GM19397 (cell line): ENCODE results near the gene TMBIM6.
A peak's percentile ranks its signal among the peaks of the same experiment; 100 is the strongest.
"Not testable (repeated sequence)": the region's sequence is repeated elsewhere in the genome, so short reads cannot be mapped to it uniquely, and the experiment has no call there.

Source experiments
- ATAC-seq: cut with Tn5 transposase; IDR thresholded peaks from one replicate; pipeline ENCODE4 v1.9.1; 2021; ENCODE audit warnings: mild to moderate bottlenecking, moderate library complexity; ENCODE audit not compliant: unreplicated experiment

TMBIM6 gene, protein sequence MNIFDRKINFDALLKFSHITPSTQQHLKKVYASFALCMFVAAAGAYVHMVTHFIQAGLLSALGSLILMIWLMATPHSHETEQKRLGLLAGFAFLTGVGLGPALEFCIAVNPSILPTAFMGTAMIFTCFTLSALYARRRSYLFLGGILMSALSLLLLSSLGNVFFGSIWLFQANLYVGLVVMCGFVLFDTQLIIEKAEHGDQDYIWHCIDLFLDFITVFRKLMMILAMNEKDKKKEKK

DNA sequence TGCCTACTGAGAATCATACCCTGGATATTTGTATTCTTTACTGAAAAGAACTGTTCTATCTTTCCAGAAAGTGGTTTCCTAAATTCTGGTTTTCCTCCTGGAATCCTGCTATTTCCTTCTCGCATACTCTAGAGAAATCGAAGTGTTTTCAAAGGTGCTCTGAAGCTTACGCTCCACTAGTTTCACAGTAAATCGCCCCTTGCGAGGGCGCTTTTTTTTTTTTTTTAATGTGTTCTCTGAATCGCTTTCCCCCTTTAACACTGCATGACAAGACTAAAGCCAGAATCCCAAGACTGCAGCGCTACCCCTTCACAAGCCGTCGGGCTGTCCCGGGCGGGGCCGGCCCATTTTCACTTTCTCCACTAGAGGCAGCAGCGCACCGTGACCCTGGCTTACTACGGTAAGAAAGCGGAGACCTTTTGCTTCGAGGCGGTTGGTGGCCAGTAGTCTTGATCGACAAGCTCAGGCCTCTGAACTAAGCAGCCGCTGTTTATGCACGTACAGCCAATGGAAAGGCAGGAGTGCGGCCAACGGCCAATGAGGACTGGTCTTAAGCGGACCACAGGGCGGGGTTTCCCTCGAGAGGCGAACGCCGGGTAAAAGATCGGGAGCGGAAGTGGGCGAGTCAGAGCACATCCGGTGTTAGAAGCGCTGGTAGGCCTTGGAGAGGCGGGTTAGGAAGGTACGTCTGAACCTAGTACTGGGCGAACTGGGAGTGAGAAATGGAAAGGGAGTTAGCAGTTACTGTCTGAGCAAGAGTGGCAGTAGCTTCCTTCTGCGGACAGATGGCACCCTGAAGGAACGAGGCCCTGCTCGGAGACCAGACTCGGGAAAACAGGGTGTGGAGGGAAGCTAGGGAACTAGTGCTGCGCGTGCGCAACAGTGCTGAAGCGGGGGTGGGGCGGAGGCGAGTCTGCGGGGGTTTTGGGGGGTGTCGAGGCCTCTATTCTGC, at the start of gene TMBIM6:
TMBIM6 (plus strand) TSS at position 628 of the 952 bp plus-strand sequence. CDS start 10,937 bp downstream, outside the sequence.
- ATAC-seq = peak; percentile 97

DNA sequence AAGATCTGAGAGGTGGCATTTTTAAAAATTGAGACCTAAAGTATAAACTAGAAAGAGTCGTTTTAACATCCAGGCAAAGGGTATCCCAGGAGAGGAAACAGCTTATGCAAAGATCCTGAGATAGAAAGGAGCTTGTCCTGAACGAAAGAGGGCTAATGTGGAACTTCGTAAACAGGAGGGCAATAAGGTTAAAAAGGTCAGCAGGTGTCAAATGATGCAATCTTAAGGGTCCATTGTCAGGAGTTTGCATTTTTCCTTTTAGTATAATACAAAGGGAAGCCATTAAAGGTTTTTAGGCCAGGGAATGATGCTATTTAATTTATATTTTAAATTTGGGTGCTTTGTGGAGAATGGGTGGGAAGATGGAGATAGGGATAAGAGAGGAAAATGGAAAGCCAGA, 48.5 kb upstream of the TMBIM6 start:
- ATAC-seq = no peak

DNA sequence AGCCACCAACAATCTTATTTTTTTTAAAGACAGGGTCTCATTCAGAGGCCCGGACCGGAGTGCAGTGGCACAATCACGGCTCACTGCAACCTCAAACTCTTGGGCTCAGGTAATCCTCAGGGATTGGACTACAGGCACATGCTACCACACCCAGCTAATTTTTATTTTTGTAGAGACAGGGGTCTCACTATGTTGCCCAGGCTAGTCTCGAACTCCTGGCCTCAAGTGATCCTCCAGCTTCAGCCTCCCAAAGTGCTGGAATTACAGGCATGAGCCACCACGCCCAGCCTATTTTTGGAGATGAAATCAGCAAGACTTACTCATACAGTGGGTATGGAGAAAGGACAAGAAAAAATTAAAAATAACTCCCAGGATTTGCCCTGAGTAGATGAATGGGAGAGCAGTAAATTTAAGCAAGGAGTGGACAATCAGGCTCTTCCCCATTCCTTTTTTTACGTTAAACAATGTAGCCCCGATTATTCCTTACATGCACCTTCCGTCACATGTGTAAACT, 47.4 kb upstream of the TMBIM6 start:
- ATAC-seq = no peak

DNA sequence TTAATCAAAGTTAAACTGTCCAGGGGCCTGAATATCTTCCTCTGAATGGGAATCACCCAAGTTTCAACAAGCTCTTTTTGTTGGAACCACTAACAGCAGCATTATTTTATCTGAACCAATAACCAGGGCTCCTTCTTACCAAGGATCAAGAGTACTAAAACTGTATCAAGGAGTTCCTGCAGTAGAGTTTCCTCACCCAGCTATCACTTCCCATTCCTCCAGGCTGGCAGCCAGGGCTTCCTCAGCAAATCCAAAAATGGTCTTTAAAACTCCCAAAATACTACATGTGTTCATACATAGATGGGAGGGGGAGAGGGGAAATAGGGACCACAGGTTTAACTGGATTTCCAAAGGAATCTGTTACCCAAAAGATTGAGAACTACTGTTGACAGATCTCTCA, 44.6 kb upstream of the TMBIM6 start:
- ATAC-seq = no peak

DNA sequence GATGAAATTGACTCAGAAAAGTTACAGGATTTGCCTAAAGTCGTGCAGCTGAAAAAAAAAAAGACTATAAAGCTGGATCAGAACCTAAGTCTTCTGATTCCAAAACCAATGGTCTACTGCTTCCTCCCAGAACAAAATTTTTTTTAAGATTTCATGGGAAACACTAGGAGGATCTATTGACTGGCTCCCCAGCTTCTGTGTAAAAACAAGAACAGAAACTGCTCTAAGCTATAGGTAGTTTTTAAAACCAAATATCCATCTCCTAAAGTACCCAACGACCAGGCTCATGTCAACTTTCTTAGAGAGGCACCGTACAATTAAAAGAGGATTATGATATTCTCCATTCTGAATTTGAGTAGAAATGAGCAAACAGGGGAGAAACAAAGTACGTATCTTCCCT, 43.5 kb upstream of the TMBIM6 start:
- no peak for ATAC-seq

DNA sequence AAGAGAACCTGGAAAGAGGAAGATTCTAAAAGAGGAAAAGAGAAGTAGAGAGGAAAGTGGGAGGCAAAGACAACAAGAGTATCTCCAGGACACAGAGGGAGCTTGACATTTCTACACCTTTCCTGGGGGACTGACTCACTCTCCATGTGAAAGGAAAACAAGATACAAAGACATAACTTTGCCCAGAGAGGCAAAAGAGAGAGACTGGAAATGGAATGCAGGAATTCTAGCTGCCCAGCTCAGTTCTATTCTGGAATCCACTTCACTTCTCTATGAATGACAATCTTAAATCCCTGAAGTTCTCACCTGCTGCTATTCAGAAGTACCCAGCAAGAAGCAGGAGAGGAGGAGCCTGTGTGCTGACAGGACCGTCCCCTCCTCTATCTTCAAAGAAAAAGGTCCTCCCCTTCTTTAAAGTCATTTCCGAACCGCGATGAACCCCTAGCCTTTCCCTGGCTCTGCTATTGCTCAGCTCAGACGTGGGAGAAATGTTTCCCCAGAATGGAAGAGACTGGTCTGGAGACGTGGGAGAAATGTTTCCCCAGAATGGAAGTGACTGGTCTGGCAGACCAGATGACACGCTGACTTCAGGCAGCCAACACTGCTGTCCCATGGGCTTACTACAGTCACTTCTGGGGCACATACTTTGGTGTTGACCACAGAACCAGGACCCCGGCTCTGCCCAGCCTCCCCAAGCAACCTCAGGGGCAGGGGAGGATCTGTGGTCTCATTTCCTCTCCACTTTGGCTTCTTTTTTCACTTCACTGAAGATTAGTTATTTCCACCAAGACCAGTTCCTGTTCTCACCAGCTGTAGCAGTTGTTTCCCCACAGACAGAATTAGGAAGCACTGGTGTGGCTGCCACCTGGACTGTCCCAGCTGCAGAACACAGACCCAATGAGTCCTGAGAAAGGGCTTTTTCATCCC, 42.5 kb upstream of the TMBIM6 start:
- peak; percentile 87 for ATAC-seq

DNA sequence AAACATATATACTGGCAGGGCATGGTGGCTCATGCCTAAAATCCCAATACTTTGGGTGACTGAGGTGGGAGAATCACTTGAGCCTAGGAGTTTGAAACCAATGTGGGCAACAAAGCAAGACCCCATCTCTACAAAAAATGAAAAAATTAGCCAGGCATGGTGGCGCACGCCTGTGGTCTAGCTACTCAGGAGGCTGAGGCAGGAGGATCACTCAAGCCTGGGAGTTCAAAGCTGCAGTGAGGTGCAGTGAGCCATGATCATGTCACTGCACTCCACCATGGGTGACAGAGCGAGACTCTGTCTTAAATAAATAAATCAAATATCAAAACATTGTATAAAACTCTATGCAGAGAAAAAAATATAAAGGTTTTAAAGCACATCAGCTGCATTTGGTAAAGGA, 39.3 kb upstream of the TMBIM6 start:
- ATAC-seq = no peak

DNA sequence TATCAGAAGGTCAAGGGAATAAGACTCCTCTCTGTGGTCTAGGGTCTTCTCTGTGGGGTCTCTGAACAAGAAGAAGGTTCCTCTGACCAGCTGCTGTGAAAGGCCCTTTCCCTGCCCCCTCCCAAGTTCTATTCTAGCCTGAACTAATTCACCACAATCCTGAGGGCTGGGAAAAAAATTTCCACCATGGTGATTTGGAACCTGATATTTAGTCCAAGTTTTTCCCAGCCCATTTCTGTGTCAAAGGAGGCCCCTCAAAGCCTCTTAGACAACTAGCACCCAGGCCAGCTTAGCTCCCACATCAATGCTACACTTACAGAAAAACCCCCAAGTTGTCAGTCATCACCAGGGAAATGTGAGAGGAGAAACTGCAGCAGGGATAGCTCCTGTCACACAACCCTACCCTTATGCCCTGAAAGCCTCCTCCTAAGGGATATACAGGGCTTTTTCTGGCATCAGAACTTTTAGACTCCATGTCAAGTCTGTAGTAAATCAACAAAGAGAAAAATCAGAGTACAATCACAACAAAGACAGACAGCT, 38.6 kb upstream of the TMBIM6 start:
- no peak for ATAC-seq

DNA sequence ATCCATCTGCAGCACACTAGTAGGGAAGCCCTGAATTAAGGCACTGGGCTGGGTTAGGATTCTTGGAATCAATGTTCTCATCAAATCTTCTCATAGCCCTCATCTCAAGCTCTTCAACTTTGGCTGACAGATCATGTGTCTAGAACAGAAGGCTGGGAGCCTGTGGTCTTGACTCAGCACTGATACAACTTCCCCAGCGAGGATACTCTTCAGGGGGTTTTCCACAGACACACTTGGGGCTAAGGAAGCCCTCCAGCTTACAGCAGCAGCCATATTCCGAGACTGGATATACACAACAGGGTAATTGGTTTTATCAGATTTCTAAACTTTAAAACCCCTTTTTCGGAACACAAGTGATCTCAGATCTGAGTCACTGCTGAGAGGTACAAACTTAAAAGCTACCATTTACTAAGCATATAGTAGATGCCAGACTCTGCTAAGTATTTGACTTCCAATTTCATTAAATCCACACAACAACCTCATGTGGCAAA, 37.7 kb upstream of the TMBIM6 start:
- no peak for ATAC-seq

DNA sequence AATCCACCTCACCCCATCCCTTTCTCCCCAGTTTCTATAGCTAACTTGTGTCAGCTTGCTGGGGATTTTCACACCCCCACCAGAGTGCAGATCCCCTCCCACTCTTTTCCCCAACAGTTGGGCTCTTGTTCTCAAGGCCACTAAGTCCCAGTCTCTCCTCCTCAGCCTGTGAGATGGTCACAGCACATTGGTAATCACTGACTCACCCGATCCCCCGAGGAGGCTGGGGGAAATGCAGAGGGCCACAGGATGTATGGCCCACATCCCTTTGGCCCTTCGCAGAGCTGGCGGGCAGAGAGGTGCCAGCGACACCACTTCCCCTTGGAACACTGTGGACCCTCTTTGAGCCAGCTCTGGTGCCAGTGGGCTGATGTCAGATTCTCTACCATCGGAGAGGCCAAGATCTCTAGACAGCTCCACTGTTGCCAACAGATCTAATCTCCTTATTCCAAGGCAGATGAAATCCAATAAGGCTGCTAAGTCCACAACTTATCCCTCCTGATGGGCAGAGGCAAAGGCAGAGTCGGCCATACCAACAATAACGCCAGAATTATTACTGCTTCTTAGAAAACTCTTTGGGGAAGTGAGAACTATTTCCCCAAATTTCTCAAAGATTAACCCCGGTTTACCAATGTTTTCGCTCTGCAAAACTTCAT, 35.8 kb upstream of the TMBIM6 start:
- no peak for ATAC-seq

DNA sequence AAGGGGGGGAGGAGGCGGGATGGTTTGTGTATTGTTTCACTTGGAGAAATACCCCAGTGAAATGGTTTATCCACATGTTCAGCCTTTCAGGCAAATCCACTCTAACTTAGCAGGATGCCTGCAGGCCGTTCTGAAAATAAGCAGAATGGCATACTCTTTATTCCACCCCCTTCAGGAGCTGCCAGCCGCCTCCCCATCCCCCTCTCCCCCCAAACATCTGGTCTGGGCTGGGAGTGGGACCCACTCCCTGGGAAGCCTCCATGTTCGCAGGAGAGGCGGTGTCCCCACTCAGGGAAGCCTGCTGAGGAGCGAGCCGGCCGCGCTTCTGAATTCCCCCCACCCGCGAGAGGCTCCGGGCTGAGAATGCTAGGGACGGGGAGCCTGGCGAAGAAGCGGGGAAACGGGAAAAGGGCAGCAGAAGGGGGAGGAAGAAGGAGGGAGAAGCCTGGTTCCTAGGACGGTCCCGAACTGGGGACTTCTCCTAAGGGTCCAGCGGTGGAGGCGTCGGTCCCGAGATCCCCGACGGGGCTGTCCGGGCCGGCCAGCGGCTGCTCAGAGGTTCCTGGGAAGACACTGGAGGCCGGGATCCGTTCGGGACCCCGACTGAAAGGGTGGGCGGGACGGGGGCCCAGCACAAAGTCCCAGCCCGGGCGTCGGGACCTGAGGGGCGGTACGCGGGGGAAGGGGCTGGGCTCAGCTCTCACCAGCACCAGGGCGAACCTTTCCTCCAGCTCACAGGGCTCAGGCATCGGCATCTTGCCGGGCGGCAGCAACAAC, 34.8 kb upstream of the TMBIM6 start:
- peak; percentile 12 for ATAC-seq

DNA sequence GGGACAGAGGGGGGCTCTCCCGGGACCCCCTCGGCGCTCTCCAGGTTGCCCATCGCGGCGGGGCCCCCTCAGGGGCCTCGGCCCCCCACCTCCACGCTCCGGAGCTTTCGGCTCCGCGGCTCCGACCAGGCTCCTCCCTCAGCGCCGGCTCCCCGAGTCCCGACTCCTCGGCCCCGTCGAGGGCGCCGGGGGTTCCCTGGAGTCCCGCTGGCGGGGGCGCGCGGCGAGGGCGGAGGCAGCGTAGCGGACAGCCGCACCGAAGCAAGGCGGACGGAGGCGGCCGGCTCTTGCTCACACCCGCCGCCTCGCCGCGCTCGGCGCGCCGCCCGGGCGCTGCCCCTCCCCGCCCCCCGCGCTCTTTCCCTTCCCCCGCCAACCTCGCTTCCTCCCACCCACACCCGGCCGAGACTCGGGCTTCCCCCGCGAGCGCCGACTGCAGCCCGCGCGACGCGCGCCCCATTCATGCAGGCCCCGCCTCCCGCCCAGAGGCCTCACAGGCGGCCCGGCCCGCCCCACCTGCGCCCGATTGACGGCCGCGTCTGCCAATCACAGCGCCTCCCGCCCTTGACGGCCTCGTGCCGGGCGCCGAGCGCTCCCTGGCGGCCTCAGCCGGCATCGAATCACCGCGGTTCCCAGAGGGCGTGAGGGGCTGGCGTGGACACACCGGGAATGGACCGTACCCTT, 34.1 kb upstream of the TMBIM6 start, which contains the start of gene FMNL3:
FMNL3 (minus strand) TSS at position 278 of the 684 bp plus-strand sequence; CDS start at position 53, 225 bp downstream.
- ATAC-seq = peak; percentile 88

DNA sequence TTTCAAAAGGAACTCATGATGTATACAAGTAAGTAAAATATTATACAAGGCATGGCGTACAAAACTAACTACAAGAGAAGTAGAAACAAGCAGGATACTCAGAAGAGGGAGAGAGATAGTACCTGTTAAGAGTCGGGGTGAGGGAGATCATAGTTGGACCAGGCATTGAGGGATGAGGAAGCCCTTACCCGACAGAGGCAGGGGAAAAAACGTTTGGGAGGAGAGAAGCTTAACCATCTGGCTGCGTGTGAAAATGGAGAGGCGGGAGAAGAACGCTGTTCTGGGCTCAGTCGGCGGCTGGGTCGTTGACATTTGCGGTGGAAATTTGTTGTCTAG, 33.6 kb upstream of the TMBIM6 start:
- ATAC-seq = no peak

DNA sequence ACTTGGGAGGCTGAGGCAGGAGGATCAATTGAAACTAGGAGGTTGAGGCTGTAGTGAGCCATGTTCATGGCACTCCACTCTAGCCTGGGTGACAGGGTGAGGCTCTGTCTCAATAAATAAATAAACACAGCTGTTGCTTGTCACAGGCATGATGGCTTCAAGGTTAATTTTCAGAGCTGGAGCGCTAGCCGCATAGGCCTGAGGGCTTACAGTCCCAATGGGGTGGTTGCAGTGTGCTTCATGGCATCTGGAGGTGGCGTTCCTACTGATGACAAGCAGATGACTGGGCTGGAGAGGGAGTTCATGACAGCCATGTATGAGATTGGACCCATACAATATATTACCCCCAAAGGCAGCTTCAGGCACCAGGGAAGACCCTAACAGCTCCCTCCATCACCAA, 32.5 kb upstream of the TMBIM6 start:
- no peak for ATAC-seq

DNA sequence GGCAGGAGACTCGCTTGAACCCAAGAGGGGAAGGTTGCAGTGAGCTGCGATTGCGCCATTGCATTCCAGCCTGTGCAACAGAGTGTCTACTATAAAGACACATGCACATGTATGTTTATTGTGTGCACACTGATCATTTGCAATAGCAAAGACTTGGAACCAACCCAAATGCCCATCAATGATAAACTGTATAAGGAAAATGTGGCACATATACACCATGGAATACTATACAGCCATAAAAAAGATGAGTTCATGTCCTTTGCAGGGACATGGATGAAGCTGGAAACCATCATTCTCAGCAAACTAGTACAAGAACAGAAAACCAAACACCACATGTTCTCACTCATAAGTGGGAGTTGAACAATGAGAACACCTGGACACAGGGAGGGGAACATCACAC, 27.4 kb upstream of the TMBIM6 start:
- ATAC-seq = not testable (repeated sequence)

DNA sequence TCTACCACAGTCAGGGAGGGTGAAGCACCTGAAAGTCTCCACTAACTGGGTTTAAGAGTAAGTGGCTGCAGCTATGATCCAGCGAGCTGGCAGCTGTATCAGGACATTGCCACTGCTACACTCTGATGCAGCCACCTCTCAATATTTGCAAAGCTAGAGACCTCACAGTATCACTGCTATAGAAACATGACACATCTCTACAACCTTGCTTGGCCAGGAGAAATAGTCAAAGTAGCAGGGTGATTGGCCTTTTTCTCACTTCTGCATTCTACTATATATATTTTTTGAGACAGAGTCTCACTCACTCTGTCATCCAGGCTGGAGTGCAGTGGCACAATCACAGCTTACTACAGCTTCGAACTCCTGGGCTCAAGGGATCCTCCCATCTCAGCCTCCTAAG, 24.8 kb upstream of the TMBIM6 start:
- ATAC-seq = peak; percentile 73

DNA sequence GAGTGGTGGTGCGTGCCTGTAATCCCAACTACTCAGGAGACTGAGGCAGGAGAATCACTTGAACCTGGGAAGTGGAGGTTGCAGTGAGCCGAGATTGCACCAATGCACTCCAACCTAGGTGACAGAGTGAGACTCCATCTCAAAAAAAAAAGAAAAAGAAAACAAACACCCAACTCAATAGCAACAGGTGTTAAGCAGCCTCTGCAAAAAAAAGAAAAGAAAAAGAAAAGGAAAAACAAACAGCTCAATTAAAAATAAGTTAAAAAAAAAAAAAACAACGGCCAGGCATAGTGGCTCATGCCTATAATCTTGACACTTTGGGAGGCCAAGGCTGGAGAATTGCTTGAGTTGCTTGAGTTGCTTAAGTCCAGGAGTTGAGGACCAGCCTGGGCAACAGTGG, 23.6 kb upstream of the TMBIM6 start:
- ATAC-seq = not testable (repeated sequence)

DNA sequence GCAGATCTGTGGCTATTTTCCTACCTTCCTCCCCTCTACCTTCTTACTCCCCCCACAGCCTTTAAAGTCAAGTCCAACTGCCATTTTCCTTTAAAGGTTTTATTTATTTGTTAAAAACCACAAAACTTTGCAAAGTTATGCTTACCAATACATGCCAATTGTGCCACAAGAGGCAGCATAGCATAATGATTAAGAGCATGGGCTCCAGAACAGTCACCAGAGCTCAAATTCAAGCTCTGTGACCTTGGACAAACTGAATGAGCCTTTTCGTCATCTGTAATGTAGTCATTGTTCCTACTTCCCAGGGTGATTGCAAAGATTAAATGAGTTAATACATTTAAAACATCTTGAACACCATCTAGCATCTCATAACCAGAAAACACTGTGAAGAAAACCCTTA, 21.1 kb upstream of the TMBIM6 start:
- ATAC-seq = no peak

DNA sequence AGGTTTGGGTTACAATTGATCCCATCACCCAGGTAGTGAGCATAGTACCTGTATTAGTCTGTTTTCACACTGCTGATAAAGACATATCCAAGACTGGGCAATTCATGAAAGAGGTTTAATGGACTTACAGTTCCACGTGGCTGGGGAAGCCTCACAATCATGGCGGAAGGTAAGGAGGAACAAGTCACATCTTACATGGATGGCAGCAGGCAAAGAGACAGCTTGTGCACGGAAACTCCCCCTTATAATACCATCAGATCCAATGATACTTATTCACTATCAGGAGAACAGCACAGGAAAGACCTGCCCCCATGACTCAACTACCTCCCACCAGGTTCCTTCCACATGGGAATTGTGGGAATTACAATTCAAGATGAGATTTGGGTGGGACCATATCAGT, 20.0 kb upstream of the TMBIM6 start:
- ATAC-seq = not testable (repeated sequence)
